ENCODE results near the gene AGFG1.

AGFG1 gene, protein sequence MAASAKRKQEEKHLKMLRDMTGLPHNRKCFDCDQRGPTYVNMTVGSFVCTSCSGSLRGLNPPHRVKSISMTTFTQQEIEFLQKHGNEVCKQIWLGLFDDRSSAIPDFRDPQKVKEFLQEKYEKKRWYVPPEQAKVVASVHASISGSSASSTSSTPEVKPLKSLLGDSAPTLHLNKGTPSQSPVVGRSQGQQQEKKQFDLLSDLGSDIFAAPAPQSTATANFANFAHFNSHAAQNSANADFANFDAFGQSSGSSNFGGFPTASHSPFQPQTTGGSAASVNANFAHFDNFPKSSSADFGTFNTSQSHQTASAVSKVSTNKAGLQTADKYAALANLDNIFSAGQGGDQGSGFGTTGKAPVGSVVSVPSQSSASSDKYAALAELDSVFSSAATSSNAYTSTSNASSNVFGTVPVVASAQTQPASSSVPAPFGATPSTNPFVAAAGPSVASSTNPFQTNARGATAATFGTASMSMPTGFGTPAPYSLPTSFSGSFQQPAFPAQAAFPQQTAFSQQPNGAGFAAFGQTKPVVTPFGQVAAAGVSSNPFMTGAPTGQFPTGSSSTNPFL

DNA sequence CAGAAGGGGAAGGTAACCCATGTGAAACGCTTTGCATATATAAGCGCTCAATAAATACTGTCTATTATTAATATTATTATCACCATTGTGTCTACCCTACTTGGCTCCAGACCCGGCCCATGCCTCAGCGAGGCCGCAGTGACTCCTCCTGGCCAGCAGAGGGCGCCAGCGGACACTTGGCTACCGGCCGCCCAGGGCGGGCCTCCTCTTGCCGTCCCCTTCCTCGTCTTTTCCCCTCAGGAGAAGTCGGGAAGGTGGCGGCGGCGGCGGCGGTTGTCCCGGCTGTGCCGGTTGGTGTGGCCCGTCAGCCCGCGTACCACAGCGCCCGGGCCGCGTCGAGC lies at the start of gene AGFG1:
Gene AGFG1 (plus strand): TSS at position 233 of the 341 bp plus-strand sequence. CDS start 266 bp downstream, outside the sequence.
- DNase-seq: peak; percentile 65

DNA sequence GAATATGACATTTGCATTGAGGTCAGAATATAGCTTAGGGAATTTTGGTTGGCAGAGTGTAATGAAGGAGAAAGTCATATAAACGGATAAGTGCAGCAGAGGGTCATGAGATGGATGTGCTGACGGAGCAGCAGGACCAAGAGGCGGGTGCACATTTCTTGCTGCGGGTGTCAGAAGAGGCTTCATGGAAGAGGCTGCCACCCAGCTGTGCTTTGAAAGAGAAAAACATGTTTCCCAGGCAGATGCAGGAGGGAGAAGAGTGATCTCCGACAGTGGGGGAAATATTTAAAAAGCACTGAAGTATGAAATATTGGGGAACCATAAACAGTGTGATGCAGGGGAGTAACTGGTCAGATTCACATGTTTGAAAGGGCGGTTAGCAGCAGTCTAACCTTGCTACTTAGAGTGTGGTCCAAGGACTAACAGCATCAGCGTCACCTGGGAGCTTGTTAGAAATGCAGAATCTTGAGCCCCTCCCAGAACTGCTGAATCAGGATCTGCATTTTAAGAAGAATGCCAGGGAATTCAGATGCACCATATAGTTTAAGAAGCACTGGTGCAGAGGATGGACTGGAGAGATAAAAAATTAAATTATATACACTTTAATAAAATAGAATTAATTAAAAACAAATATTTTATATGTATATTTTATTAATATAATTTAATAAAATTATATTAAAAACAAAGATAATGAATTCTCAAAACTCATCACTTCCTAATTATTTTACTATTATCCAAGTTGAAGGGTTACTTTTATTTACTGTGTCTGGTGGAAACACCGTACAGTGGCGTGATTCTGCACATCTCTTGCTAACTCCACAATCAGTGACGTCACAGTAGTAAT lies 48.1 kb upstream of the AGFG1 start:
- no peak for DNase-seq

DNA sequence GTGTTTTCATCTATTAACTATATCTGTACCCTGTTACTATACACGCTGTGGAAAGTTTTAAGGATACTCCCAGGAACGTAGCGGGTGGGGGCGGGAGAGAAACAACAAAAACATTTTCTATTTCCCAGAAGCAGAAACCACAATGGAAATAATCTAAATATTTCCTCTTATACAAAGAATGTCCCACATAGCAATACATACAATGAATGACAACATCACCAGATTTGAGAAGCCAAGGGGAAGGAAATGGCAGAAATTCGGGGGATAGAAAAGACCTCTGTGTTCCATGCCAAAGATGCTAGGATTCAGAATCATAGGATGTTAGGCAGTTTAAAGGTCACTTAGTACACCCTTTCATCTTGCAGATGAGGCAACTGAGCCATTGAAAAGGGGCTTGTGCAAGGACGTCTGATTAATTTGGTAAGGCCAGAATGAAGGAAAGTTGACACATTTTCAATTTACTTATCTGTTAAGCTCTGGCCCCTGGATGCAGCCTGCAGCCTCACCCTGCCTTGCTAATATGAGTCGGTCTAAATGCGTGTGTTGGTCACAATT lies 43.1 kb upstream of the AGFG1 start:
- DNase-seq: no peak

DNA sequence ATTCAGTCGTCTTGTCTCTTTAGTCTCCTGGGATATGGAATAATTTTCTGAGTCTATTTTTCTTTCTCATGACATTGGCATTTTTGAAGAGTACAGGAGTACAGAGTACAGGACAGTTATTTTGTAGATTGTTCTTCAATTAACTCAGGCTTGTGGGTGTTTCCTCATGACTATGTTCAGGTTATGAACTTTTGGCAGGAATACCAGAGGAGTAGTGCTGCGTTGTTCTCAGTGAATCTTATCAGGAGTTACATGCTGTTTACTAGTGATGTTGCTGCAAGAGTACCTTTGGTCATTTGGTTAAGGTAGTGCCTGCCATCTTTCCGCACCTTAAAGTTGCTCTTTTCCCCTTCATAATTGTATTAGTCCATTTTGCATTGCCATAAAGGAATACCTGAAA lies 41.3 kb upstream of the AGFG1 start:
- no peak for DNase-seq

DNA sequence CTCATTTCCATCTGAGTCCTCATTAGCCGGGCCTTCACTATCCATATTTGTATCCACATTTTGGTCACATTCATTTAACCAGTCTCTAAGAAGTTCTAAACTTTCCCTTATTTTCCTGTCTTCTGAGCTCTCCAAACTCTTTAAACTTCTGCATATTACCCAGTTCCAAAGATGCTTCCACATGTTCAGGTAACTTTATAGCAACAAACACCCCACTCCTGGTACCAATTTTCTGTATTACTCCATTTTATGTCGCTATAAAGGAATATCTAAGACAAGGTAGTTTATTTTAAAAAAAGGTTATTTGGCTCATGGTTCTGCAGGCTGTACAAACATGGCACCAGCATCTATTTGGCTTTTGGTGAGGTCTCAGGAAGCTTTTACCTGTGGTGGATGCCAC lies 38.8 kb upstream of the AGFG1 start:
- DNase-seq: no peak

DNA sequence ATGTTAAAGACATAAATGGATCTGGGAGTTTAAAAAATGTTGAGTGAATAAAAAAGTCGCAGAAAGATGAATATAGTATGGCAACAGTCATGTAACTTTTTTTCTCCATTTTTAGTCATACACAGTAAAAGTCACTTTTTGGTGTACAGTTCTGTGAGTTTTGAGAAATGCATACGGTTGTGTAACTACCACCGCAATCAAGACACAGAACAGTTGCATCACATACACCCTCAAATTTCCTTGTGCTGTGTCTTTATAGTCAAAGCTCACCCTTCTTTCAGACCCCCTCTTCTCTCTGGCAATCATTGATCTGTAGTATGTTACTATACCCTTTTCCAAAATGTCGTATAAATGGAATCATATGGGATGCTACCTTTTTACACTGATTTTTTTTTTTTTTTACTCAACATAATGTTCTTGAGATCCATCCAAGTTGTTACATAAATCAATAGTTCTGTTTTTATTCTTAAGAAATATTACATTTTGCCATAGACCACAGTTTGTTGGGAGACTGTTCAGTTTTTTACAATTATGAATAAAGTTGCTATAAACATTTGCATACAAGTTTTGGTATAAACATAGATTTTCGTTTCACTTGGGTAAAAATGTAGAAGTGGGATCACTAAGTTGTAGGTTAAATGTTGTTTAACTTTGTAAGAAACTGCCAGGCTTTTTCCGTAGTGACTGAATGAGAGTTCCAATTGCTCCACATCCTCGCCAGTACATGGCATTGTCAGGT lies 35.4 kb upstream of the AGFG1 start:
- DNase-seq: peak; percentile 83

DNA sequence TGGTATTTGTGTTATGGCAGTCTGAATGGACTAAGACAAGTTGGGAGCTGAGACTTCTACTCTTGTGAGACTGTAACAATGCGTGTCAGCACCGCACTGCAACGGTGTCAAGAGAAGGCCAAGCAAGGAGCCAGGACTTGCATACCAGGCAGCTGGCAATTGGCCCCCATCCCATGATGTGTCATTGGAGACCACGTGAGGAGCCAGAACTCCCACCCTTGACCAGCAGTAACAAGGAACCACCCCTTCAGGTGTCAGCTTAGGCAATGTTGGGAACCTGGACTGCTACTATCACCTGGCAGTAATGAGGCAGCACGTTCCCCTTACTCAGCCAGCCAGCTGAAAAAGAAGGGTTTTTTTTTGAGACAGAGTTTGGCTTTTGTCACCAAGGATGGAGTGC lies 32.7 kb upstream of the AGFG1 start:
- DNase-seq: no peak

DNA sequence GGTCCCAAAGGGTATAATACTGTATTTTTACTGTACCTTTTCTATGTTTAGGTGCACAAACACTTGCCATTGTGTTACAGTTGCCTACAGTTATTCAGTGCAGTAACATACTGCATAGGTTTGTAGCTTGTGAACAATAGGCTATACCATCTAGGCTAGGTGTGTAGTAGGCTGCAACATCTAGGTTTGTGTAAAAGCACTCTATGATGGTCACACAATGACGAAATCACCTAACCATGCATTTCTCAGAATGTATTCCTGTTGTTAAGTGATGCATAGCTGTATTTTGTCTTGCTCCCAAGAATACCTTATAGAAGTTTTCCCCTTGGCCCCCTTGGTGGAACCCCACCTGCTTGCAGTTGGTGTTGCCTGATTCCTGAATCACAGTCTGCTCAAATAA lies 29.3 kb upstream of the AGFG1 start:
- no peak for DNase-seq

DNA sequence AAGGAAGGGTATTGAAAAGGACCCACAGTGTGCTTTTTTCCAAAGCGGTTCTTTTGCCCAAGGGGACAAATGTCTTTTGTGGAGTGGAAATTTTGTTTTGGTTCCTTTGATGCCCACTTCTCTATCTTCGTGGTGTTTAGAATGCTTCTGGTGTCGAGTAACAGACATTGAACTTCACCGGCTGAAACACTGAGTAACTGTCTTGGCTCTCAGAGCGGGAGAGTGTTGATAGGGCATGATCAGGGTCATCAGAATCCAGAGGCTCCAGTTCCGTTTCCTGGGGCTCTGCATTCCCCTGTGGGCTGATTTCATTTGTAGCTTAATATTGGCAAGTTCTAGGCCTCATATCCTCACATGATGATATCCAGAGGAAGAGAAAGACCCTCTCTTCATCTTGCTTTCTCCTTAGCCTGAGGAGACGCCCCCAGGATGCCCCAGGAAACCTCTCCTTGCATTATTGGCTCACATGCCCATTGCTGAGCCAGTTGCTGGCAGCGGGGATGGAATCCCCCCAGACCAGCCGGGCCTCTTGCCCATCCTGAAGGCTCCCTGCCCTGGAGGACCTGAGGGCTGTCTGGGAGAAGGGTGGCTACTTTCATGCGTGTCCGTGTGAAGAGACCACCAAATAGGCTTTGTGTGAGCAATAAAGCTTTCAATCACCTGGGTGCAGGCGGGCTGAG lies 27.9 kb upstream of the AGFG1 start:
- DNase-seq: no peak

DNA sequence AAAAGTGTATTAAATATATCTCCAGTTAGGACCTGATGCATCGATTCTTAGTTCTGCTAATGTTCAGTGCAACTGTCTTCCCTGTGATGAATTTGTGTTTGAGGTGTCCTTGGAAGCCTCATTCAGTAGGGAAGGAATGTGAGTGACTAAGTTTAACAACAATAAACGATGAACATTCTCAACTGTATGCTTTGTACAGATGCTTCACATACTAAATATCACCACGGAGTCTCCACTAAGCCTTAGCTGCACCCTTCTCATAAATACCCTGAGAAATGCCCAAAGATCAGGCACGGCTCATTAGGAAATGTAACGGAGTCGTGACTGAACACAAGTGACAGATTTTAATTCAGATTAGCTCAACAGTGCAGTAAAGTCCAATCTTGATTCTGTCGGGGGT lies 24.4 kb upstream of the AGFG1 start:
- DNase-seq: no peak

DNA sequence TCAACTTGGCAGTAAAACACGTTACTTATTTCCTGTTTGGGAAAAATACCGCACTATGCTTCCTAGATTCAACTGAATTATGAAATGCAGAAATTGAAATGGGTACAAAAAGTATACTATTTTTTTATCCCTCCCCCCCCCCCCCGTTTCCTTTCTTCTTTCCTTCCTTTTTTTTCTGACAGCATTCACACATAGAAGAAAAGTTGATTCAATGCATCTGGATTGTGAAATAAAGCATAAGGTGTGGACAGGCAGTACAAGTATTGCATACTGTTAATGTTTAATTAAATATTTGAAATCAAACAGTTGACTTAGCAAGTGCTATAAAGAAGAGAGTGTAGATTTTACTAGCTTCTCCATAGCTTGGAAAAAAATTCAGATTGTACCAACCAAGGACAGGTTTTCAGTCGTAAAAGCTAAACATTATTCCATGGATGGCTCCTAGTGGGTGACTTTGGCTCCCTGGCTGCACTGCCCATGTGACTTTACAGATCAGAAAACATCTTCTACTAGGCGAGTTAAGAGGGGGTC lies 21.6 kb upstream of the AGFG1 start:
- peak; percentile 26 for DNase-seq

DNA sequence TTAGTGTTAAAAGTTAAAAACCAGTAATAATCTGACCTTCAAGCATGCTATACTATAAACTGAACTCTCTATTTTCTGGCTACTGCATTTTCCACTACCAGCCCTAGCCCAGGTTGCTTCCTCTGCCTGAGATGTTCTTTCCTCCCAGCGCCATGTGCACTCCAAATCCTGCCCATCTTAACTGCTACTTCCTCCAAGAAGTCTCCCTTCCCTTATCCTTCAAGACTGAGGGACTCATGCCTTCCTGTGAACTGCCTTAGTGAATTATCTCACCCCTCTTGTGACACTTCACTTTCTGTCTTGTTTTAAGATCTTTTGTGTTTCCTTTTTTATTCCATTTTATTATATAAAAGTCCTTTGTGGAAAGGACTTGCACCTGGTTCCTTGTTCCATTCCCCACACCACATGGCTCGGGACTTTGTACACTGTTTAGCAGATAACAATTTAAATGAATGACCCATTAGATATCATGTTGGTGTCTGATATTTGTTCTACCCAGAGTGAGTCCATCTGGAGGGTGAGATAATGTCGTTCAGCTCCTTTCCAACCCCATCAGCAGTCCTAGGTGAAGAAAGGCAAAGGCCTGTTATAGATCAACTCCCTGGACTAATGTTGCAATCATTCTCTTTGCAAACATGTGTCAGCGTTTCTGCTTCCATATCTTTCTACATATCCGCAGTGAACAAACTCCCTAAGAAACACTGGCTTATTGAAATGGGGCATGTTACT lies 20.9 kb upstream of the AGFG1 start:
- DNase-seq: peak; percentile 65

DNA sequence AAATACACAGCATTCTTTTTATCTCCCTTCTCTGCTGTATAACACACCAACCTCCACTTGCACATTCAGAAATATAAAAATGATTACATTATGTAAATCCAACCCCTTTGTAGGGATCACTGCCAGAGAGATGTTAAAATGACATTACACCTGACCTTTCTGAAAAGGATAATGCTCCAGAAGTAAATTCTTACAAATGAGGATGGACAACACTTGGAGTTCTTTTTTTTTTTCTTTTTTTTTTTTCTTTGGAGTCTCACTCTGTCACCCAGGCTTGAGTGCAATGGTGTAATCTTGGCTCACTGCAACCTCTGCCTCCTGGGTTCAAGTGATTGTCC lies 20.3 kb upstream of the AGFG1 start:
- DNase-seq: no peak

DNA sequence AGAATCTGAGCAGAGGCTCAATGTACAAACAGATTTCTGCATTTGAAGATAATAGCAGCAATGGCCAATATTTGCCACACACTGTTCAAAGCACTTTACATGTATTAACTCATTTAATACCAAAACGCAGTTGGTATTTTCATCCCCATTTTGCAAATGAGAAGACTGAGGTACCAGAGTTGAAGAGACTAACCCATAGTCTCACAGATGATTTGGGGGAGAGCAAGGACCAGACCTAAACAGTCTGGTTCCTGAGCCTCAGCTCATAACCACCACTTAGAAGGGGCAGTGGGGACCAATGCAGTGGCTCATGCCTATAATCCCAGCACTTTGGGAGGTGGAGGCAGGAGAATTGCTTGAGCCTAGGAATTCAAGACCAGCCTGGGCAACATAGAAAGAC lies 18.1 kb upstream of the AGFG1 start:
- no peak for DNase-seq

DNA sequence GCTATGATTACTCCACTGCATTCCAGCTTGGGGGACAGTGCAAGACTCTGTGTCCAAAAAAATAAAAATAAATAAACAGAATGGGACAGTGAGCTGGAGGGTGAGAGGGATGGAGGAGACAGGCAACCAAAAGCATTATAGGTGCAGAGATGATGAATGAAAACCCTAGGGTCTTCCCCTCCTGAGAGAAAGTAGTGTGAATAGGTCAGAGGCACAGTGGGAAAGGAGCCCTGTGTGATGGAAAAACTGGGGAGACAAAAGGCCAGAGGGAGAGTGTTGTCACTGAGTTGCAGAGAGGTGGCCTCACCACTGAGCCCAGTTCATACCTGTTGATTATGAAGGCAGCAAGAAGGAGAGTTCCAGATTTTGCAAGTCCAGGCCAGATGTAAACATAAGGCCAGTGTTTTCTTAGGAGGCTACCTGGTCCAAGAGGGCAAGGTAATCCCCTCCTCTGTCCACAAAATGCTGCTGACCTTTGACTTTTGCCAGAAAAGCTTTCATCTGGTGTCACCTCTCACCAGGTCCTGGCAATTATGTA lies 17.6 kb upstream of the AGFG1 start:
- no peak for DNase-seq

DNA sequence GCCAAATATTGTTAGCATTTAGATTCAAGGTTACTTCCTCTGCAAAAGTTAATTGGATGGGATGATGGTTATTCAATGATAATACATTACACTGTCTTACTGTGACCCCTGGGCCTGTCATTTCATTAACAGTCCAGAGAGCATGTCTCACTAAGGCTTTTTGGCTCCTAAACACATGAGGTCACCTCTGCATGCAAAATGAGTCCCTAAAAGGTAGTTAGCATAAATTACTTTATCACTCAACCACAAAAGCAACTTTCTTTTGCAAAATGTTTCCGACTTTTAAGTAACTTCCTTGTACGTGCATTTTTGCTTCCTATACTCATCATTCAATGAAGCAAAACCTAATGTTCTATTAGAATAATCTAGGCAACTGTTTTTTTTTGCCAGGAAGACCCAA lies 16.8 kb upstream of the AGFG1 start:
- DNase-seq: peak; percentile 19

DNA sequence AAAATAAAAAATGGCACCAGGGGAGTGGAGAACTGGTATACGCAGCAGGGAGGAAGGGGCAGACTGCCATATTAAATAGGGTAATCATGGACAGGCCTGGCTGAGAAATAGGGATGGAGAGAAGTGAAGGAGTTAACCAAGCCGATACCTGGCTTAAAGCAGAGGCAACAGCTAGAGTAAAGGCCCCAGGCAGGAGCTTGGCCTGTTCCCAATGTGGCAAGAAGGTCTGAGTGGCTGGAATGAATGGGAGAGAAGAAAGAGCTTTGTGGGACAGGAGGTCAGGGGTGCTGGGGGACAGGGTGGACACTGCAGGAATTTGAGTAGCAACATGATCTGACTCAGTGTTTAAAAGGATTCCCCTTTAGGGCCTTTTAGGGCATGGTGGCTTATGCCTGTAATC lies 15.9 kb upstream of the AGFG1 start:
- no peak for DNase-seq

DNA sequence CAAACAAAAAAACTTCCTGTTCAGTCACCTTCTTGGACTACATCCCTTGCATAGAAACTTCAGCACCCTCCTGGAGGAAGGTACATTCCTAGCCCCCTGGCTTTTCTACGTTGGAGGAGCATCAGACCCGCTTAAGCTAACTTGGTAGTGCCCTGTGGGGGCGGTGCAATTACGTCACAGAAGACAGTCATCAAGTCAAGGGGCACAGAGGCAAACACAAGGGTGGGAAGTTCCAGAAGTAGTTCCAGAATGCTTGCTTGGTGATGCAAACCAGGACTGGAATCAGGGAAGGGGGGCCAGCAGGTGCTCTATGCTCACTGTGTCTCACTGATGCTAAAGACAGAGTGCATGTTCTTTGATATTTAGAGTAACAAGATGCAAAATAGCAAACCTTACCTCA lies 15.2 kb upstream of the AGFG1 start:
- no peak for DNase-seq

DNA sequence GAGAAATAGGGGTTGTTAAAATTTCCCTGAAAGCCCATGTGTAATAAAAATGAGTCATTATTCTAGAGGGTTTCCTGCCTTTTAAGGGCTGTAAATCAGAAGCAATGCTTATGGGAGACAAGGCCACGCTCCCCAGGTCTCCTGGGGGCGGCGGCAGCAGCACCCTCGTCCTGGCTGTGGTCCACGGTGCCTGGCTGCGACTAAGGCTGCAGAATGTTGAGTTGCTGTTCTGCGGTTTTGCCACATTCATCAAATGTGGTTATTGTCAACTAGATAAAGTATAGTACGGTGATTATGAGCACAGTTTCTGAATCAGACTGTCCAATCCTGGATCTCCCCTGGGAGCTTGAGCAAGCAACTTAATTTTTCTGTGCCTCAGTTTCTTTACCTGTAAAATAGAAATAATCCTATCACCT lies 11.9 kb upstream of the AGFG1 start:
- DNase-seq: peak; percentile 67

DNA sequence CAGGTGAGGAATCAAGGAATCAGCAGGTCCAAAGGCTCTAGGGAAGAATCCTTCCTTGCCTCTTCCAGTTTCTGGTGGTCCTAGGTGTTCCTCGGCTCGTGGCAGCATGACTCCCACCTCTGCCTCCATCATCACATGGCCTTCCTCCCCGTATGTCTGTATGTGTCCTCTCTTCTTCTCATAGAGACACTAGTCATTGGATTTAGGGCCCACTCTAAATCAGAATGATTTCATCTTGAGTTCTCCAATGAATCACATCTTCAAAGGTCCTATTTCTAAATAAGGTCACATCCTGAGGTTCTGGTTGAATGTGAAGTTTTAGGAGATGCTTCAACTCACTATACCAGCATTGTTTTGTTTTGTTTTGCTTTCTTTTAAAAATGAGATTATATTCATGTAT lies 11.1 kb upstream of the AGFG1 start:
- no peak for DNase-seq

DNA sequence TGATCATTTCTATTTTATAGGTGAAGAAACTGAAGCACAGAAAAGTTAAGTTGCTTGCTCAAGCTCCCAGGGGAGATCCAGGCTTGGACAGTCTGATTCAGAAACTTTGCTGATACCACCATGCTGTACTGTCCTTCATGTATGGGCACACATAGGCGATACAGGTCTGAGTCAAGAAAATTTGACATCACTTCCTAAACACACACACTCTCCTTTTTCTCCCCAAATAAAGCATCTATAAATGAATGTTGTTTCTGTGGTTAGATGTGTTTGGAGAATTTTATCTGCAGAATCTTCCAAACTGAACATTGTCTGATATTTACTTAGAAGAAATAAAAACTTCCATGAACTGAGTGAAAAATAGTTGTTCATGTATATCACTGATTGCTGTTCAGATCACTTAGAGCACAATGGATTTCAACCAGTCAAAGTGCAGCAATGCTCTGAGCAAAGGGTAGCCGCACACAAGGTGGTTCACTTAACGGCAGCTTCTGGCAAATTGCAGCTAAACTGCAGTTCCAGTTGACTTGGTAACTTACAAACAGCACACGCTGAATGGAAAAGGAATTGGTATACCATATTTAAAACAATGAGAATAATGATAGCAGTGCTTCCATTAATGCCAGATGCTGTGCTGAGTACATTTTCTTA lies 10.0 kb upstream of the AGFG1 start:
- DNase-seq: no peak
